Esophagus squamous epithelium (tissue), 4 donors: ENCODE data around the gene TMEM121.

Experiments used
- POLR2A ChIP-seq, 4 donors: fragments of 450-650 bp; IDR thresholded peaks; one replicate each; pipeline ENCODE4 v1.6.1; 2017; ENCODE audit warnings: antibody characterized with exemption in 4 of 4, mild to moderate bottlenecking in 4 of 4, moderate library complexity in 3 of 4
- TF ChIP-seq, protein P1 (sequence below), 6 experiments: fragments of 450-650 bp in 4 of 6; fragments of 200-600 bp in 2 of 6; sonication (generic) in 2 of 6; IDR thresholded peaks; one replicate each; pipeline ENCODE4 v1.5.1; 2016 to 2019; ENCODE audit warnings: antibody characterized with exemption in 6 of 6, mild to moderate bottlenecking in 4 of 6, moderate library complexity in 4 of 6

DNA sequence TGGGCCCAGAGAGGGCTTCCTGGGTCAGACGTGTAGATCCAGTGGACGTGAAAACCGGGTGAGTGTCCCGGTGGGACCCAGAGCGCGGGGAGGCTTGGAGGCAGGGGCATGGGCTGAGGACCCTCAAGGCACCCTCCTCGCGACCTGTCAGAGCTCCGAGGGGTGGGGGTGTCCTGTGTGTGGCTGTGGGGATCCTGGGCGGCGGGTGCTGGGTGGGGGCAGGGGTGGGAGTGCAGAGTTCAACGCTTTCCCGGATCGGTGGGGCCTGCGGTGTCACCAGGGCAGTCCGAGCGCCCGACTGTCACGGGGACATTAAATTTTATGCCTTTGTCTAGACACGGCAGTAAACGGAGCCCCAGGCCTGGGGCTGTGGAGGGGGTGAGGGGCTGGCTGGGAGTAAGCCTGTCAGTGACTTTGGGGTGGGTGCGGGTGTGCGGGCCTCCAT lies 1.0 kb downstream of the TMEM121 start:
- TF ChIP-seq, protein P1, sequence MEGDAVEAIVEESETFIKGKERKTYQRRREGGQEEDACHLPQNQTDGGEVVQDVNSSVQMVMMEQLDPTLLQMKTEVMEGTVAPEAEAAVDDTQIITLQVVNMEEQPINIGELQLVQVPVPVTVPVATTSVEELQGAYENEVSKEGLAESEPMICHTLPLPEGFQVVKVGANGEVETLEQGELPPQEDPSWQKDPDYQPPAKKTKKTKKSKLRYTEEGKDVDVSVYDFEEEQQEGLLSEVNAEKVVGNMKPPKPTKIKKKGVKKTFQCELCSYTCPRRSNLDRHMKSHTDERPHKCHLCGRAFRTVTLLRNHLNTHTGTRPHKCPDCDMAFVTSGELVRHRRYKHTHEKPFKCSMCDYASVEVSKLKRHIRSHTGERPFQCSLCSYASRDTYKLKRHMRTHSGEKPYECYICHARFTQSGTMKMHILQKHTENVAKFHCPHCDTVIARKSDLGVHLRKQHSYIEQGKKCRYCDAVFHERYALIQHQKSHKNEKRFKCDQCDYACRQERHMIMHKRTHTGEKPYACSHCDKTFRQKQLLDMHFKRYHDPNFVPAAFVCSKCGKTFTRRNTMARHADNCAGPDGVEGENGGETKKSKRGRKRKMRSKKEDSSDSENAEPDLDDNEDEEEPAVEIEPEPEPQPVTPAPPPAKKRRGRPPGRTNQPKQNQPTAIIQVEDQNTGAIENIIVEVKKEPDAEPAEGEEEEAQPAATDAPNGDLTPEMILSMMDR (IDR thresholded peaks at IDR 0.05): no peak
- no peak for TF ChIP-seq POLR2A (IDR thresholded peaks at IDR 0.05)
